Coronary artery (tissue), 2 donors: ENCODE data around the gene CDYL.
A peak's percentile ranks its signal among the peaks of the same experiment; 100 is the strongest.

ENCODE experiments used
- DNase-seq: peaks from one replicate; pipeline ENCODE4 v3.0.0-alpha.2; 2017; ENCODE audit warnings: low spot score
- H3K27ac ChIP-seq, 2 donors: fragments of 200-600 bp; sonication (generic); one replicate each; pipeline ENCODE4 v1.5.1; 2016 to 2019
- H3K4me3 ChIP-seq: fragments of 200-600 bp; sonication (generic); 2 replicates; pipeline ENCODE4 v1.5.1; 2016; ENCODE audit warnings: mild to moderate bottlenecking, moderate library complexity
- TF ChIP-seq, protein P1 (sequence below): fragments of 200-600 bp; sonication (generic); IDR thresholded peaks from one replicate; pipeline ENCODE4 v1.5.1; 2019; ENCODE audit warnings: antibody characterized with exemption

CDYL gene

GRCh38 chr6:4986999-4987398 is 210.8 kb downstream of the CDYL start:
- no peak for DNase-seq
- Histone ChIP-seq H3K4me3 (no peak overlapping the region), H3K27ac (no peak overlapping the region)
- TF ChIP-seq, protein P1, sequence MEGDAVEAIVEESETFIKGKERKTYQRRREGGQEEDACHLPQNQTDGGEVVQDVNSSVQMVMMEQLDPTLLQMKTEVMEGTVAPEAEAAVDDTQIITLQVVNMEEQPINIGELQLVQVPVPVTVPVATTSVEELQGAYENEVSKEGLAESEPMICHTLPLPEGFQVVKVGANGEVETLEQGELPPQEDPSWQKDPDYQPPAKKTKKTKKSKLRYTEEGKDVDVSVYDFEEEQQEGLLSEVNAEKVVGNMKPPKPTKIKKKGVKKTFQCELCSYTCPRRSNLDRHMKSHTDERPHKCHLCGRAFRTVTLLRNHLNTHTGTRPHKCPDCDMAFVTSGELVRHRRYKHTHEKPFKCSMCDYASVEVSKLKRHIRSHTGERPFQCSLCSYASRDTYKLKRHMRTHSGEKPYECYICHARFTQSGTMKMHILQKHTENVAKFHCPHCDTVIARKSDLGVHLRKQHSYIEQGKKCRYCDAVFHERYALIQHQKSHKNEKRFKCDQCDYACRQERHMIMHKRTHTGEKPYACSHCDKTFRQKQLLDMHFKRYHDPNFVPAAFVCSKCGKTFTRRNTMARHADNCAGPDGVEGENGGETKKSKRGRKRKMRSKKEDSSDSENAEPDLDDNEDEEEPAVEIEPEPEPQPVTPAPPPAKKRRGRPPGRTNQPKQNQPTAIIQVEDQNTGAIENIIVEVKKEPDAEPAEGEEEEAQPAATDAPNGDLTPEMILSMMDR: no peak

DNA sequence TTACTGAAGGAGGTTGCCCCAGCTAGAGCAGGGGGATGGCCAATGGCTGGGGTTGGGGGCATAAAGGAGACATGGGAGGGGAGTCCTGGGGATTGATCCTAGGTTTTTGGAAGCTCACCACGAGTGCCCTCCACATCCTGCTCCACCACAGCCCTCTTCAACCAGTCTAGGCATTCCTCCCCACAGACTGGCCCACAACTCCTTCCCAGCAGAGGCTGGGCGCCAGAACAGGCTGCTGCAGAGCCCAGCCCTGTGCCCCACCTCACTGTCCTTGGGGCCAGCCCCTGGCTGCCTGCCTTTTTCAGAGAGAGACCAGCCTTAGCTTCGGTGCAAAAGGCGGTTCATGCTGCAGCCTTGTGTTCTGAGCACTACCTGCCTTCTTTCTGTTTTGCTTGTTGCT is 211.2 kb downstream of the CDYL start:
- TF ChIP-seq, protein P1: no peak
- Histone ChIP-seq H3K27ac (no peak overlapping the region), H3K4me3 (no peak overlapping the region)
- no peak for DNase-seq

- TF ChIP-seq, protein P1: no peak
- Histone ChIP-seq H3K4me3 (no peak overlapping the region), H3K27ac (no peak overlapping the region)
- no peak for DNase-seq
These were observed 218.5 kb downstream of the CDYL start for GRCh38 chr6:4994741-4995140.

DNA sequence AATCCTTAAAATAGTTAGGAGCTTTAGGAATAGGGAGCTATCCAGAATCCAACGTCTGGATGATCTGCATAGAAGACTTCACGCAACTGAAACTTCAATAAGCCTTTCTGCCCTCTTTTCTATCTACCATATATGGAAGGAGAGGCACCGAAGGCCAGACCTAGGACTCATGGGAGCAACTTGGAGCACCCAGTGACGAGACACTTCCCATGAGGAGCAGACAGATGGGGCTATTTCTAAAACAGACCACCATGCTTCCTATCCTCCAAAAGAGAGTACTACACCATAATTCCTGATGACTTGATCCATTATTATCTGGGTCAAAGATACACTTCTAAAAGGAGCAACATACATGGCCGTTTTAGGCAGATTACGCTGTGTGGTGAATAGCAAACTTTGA is 221.7 kb downstream of the CDYL start:
- H3K27ac ChIP-seq: no peak overlapping the region
- TF ChIP-seq, protein P1: no peak
- no peak overlapping the region for H3K4me3 ChIP-seq
- DNase-seq: no peak

DNA sequence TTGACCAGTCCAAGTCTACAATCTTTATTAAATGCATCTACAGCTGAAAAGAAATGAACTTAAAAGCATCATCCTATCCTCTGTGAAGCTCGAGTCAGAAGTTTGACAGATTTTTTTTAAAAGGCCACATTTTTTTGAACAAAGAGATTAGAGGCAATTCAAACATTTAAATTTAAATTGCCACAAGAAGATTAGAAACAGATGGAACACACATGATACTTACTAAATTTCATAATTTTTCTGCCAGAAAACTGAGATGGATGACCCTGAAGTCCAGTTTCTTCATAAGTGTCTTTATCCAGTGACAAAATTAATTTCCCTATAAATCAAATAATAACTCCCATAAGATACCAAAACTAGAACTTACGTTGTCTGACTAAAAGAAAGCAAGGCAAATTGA is 223.4 kb downstream of the CDYL start:
- no peak for DNase-seq
- Histone ChIP-seq H3K4me3 (no peak overlapping the region), H3K27ac (no peak overlapping the region)
- TF ChIP-seq, protein P1: no peak

DNA sequence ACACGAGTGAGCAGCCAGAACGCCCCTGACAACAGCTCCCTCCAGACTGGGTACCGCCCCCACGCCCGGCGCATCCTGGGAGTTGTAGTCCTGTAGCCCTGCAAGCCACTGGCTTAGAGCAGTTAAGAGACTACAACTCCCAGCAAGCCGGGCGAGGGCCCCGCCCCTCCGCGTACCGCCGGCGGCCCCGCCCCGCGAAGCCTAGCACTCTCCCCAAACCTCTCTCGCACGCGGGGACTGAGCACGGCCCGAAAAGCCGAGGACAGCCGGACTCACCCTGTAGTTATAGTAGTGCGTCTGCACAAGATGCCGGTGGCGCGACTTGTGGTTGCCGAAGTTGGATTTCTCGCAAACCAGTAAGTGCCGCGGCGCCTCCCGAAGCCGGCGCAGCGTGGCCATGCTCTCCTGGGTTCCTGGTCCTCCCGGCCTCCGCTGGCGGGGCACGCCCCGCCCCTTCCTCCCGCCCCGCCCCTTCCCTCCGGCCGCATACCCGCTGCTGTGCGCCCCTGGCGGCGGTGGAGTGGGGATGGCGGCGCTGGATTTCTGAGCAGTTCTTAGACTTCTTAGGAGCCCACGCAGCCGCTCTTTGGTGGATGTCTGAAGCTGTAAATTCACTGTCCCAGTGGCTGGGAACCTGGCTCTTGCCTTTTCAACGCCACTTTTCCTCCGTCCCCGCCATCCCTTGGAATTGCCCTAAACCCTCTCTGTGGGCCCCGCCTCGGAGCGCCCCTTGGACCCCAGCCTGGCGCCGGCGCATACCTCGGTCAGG is 227.6 kb downstream of the CDYL start, which contains the start of gene RPP40:
Gene RPP40, minus strand, starts transcription at position 434 of the 769 bp plus-strand sequence. Its CDS starts 35 bp downstream, at position 399.
- Histone ChIP-seq H3K4me3 (peak within 1 kb of the TSS; percentile 73), H3K27ac (peak within 1 kb of the TSS; percentile 89 to 95)
- peak; percentile 98 for DNase-seq
- TF ChIP-seq, protein P1: peak; percentile 91
